Stomach (tissue), 9 donors: Measurements from ENCODE around the gene PRMT7. TPM values are rescaled to one million over a fixed set of nuclear protein-coding genes. Genes with fewer than 3 reads are reported as not detected.

Source experiments
- DNase-seq, 2 donors: peaks; one replicate each; pipeline versions ENCODE4 v3.0.0 to v3.0.0-alpha.2; 2013 to 2019
- H3K27ac ChIP-seq, 5 donors: fragments of 200-600 bp in 4 of 5; sonication (generic) in 4 of 5; one replicate each; pipeline ENCODE4 v1.5.1; 2013 to 2019; ENCODE audit warnings: mild to moderate bottlenecking in 1 of 5, moderate library complexity in 1 of 5
- H3K27me3 ChIP-seq, 3 donors: fragments of 200-600 bp; sonication (generic); one replicate each; pipeline ENCODE4 v1.5.1; 2017 to 2019; ENCODE audit warnings: mixed run types in 1 of 3
- H3K36me3 ChIP-seq, 4 donors: fragments of 200-600 bp; sonication (generic); 1 replicate in 3 of 4; 2 replicates in 1 of 4; pipeline ENCODE4 v1.5.1; 2016 to 2019
- H3K4me1 ChIP-seq, 4 donors: fragments of 200-600 bp; sonication (generic); one replicate each; pipeline ENCODE4 v1.5.1; 2016 to 2019
- H3K4me3 ChIP-seq, 4 donors: fragments of 200-600 bp; sonication (generic) in 3 of 4; one replicate each; pipeline ENCODE4 v1.5.1; 2016 to 2019; ENCODE audit warnings: mild to moderate bottlenecking in 1 of 4
- H3K9me3 ChIP-seq, 4 donors: fragments of 200-600 bp; sonication (generic); one replicate each; pipeline ENCODE4 v1.5.1; 2016 to 2019
- EP300 ChIP-seq: sonication (generic); formaldehyde crosslinking; IDR thresholded peaks from one replicate; pipeline ENCODE4 v1.6.1; 2017; ENCODE audit warnings: antibody characterized with exemption
- POLR2A ChIP-seq, 4 donors: fragments of 450-650 bp; IDR thresholded peaks; one replicate each; pipeline ENCODE4 v1.6.1; 2016; ENCODE audit warnings: antibody characterized with exemption in 4 of 4, control low read depth in 2 of 4, mild to moderate bottlenecking in 1 of 4, moderate library complexity in 1 of 4
- POLR2AphosphoS5 ChIP-seq, 3 donors: sonication (generic); formaldehyde crosslinking; IDR thresholded peaks; one replicate each; pipeline ENCODE4 v1.6.1; 2016; ENCODE audit warnings: antibody characterized with exemption in 3 of 3
- WGBS, 5 donors: extraction: QIAGEN DNeasy Blood & Tissue Kit in 3 of 5; methylation state at CpG; one replicate each; pipeline versions ENCODE4 v1.1.5 to v1.1.7; 2013 to 2018; 5-methylcytosine and 5-hydroxymethylcytosine counted together
- intact Hi-C: fragments of 100-400 bp; cut with DNase I; formaldehyde crosslinking; loops from one replicate; pipeline ENCODE4 v1.15.1; 2023; ENCODE audit warnings: low total_unique reads
- polyA plus RNA-seq, 3 donors: library from polyadenylated mRNA; stranded (reverse); fragments of 200-250 nt; gene quantifications; one replicate each; pipeline ENCODE4 v1.2.3, GENCODE V29; 2013
- total RNA-seq, 5 donors: library from RNA; depleted of rRNA; stranded (reverse); fragments of >200 nt; gene quantifications; one replicate each; pipeline versions ENCODE4 v1.1.0 to v1.2.3, GENCODE V29; 2014 to 2016
- TF ChIP-seq, protein P1 (sequence below), 7 experiments: fragments of 450-650 bp in 4 of 7; fragments of 200-600 bp in 3 of 7; sonication (generic) in 3 of 7; IDR thresholded peaks; one replicate each; pipeline ENCODE4 v1.5.1; 2016 to 2019; ENCODE audit warnings: antibody characterized with exemption in 7 of 7, control low read depth in 2 of 7, mild to moderate bottlenecking in 1 of 7
- donor health status: healthy with polysubstance abuse.
- donor health status: Bipolar disorder and iron deficiency.
- donor health status: healthy.

The PRMT7 gene
- total and polyA plus RNA-seq, 8 donors: 22.4 to 88.8 (median 37.2) TPM

DNA sequence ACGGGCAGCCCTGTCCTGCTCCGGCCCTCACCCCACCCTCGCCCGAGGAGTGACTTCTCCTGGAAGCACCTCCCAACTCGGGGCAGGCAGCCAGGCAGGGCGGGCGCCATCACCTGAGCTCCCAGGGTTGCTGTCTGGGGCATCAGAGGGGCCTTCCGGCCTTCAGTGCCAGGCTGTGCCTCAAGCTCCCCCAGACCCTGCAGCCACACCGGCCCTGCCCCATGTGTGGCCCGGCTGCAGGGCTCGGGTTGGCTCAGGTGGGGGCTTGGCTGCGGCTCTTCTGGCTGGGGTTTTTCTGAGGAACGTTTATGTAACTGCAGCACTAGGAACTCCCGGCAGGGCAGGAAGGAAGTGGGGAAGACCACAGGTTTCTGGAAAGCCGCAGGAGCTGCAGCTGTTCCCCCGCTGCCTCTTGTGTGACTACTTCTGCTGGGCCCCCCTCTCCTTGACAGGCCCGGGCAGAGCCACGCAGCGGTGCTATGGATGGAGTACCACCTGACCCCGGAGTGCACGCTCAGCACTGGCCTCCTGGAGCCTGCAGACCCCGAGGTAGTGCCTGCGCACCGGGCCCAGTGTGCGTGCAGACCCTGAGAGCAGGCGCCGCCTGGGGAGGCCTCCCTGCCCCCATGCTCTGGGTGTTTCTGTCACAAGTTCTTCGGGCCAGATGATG, 45.6 kb downstream of the PRMT7 start:
- H3K9me3 ChIP-seq: no peaks in the 10 kb centered on the region
- WGBS, 5 donors: 60 to 71% (median 70%) methylated on average over 16 to 28 of the region's 28 CpGs
- TF ChIP-seq POLR2A (IDR thresholded peaks at IDR 0.05): no peak
- TF ChIP-seq EP300: no peak
- no peak for TF ChIP-seq POLR2AphosphoS5 (IDR thresholded peaks at IDR 0.05)
- TF ChIP-seq, protein P1, sequence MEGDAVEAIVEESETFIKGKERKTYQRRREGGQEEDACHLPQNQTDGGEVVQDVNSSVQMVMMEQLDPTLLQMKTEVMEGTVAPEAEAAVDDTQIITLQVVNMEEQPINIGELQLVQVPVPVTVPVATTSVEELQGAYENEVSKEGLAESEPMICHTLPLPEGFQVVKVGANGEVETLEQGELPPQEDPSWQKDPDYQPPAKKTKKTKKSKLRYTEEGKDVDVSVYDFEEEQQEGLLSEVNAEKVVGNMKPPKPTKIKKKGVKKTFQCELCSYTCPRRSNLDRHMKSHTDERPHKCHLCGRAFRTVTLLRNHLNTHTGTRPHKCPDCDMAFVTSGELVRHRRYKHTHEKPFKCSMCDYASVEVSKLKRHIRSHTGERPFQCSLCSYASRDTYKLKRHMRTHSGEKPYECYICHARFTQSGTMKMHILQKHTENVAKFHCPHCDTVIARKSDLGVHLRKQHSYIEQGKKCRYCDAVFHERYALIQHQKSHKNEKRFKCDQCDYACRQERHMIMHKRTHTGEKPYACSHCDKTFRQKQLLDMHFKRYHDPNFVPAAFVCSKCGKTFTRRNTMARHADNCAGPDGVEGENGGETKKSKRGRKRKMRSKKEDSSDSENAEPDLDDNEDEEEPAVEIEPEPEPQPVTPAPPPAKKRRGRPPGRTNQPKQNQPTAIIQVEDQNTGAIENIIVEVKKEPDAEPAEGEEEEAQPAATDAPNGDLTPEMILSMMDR (IDR thresholded peaks at IDR 0.05): no peak
- no peak for DNase-seq
- H3K4me1 ChIP-seq: peaks cover 9 to 25% (median 17%) of the 10 kb centered on the region in 4 donors
- peaks cover 65 to 99% (median 94%) of the 10 kb centered on the region in 4 donors for H3K36me3 ChIP-seq
- H3K27me3 ChIP-seq: no peaks in the 10 kb centered on the region
- intact Hi-C loops: no loop called here
- no peak overlapping the region for H3K27ac ChIP-seq
- peak overlapping the region in 2 of 4 donors; percentile 7 to 16 for H3K4me3 ChIP-seq

DNA sequence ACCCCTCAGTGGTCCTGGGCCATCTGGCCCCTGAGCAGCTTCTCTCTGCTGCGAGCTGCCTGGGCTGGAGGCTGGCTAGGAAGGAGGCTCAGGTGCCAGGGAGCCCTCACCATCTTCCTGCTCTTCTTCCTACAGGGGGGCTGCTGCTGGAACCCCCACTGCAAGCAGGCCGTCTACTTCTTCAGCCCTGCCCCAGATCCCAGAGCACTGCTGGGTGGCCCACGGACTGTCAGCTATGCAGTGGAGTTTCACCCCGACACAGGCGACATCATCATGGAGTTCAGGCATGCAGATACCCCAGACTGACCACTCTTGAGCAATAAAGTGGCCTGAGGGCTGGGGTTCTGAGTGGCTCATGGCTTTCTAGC, 46.1 kb downstream of the PRMT7 start:
- Histone ChIP-seq H3K9me3 (no peaks in the 10 kb centered on the region), H3K4me1 (peaks cover 5 to 22% (median 15%) of the 10 kb centered on the region in 4 donors), H3K27ac (no peak overlapping the region), H3K36me3 (peaks cover 63 to 94% (median 94%) of the 10 kb centered on the region in 4 donors), H3K27me3 (no peaks in the 10 kb centered on the region), H3K4me3 (peak overlapping the region in 1 of 4 donors; percentile 7)
- TF ChIP-seq POLR2A (IDR thresholded peaks at IDR 0.05) (no peak), EP300 (no peak), POLR2AphosphoS5 (IDR thresholded peaks at IDR 0.05) (no peak)
- TF ChIP-seq, protein P1 (IDR thresholded peaks at IDR 0.05): no peak
- WGBS, 5 donors: 87 to 94% (median 91%) methylated on average over 4 to 5 of the region's 5 CpGs
- no peak for DNase-seq
- intact Hi-C loops: no loop called here

DNA sequence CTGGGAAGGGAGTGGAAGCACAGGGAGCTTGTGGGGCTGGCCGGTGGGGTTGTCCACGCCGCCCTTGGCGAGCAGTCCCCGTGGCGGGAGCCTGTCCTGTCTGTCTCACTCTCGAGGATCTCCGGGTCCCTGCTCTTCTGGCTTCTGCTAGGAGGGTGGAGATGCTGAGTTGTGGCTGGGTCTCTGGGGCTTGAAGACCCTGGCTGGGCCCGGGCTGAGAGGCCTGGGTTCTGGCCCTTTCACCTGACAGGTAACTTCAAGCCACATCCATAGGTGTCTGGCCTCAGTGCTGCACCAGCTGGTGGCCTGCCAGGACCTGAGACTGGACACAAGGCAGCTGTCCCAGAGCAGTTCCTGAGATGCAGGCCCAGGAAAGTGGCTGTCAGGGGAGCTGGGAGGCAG, 46.7 kb downstream of the PRMT7 start:
- 72 to 90% (median 80%) methylated on average over 1 to 9 of the region's 9 CpGs for WGBS, 5 donors
- Histone ChIP-seq H3K36me3 (peaks cover 58 to 93% (median 90%) of the 10 kb centered on the region in 4 donors), H3K4me3 (no peak overlapping the region), H3K27ac (no peak overlapping the region), H3K9me3 (no peaks in the 10 kb centered on the region), H3K4me1 (peaks cover 2 to 22% (median 17%) of the 10 kb centered on the region in 4 donors), H3K27me3 (no peaks in the 10 kb centered on the region)
- no peak for DNase-seq
- intact Hi-C loops: no loop called here
- TF ChIP-seq EP300 (no peak), POLR2A (IDR thresholded peaks at IDR 0.05) (no peak), POLR2AphosphoS5 (IDR thresholded peaks at IDR 0.05) (no peak)
- TF ChIP-seq, protein P1 (IDR thresholded peaks at IDR 0.05): no peak

DNA sequence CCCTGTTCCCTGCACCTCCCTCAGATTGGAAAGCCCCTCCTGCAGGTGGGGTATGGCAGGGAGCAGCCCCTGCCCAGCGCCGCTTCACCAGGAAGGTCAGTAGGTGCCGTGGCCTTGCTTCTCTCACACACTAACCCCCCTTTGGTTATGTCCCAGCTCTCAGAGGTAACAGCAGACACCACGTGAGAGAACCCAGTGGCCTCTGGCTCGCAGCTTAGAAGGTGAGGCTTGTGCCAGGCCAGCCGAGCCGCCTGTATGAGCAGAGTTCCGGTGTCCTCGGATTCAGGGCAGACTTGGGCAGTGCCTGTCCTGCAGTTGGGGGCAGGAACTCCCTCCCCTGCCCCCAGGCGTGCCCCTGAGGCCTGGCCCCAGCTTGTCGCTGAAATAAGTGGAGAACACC, 47.1 kb downstream of the PRMT7 start:
- Histone ChIP-seq H3K4me3 (no peak overlapping the region), H3K36me3 (peaks cover 54 to 89% (median 86%) of the 10 kb centered on the region in 4 donors), H3K27ac (no peak overlapping the region), H3K9me3 (no peaks in the 10 kb centered on the region), H3K4me1 (peaks cover 0 to 22% (median 17%) of the 10 kb centered on the region in 4 donors), H3K27me3 (no peaks in the 10 kb centered on the region)
- no peak for TF ChIP-seq POLR2A (IDR thresholded peaks at IDR 0.05)
- TF ChIP-seq EP300: no peak
- no peak for TF ChIP-seq POLR2AphosphoS5 (IDR thresholded peaks at IDR 0.05)
- TF ChIP-seq, protein P1 (IDR thresholded peaks at IDR 0.05): no peak
- intact Hi-C loops: no loop called here
- WGBS, 5 donors: 76 to 98% (median 86%) methylated on average over 4 to 11 of the region's 11 CpGs
- no peak for DNase-seq
